Measurements from ENCODE around the gene TAF3.
"Not testable (repeated sequence)": the region's sequence is repeated elsewhere in the genome, so short reads cannot be mapped to it uniquely, and the experiment has no call there.

TAF3 gene, protein sequence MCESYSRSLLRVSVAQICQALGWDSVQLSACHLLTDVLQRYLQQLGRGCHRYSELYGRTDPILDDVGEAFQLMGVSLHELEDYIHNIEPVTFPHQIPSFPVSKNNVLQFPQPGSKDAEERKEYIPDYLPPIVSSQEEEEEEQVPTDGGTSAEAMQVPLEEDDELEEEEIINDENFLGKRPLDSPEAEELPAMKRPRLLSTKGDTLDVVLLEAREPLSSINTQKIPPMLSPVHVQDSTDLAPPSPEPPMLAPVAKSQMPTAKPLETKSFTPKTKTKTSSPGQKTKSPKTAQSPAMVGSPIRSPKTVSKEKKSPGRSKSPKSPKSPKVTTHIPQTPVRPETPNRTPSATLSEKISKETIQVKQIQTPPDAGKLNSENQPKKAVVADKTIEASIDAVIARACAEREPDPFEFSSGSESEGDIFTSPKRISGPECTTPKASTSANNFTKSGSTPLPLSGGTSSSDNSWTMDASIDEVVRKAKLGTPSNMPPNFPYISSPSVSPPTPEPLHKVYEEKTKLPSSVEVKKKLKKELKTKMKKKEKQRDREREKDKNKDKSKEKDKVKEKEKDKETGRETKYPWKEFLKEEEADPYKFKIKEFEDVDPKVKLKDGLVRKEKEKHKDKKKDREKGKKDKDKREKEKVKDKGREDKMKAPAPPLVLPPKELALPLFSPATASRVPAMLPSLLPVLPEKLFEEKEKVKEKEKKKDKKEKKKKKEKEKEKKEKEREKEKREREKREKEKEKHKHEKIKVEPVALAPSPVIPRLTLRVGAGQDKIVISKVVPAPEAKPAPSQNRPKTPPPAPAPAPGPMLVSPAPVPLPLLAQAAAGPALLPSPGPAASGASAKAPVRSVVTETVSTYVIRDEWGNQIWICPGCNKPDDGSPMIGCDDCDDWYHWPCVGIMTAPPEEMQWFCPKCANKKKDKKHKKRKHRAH

DNA sequence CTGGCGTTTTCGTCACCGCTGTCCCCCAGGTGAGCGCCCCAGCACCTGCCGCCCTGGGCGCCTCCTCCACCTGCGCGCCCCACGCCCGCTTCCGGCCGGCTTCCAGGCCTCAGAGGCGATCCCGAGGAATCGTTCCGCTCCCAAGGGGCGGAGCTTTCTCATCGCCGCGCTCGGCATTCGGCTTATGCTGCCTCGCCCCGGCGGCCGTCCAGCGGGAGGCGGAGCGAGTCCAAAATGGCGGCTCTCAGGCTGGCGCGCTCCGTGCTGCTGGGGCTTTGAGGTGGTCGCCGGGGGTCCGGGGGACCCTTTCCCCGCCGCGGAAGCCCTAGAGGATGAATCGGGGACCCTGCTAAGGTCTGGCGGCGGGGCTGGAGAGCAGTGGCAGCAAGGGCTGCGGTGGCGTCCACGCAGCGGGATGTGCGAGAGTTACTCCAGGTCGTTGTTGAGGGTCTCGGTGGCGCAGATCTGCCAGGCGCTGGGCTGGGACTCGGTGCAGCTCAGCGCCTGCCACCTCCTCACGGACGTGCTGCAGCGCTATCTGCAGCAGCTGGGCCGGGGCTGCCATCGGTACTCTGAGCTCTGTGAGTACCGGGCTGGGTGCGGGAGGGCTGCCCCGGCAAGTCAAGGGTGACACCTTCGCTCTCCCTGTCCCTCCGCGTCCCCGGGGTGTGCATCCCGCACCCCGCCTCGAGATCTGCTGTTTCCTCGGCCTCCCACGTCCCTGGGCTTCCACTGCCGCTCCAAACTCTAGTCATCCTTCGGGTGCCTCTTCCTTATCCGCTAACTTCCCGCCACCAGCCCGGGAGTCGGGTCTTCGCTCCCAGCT, at the start of gene TAF3:
Gene TAF3, plus strand, starts transcription at position 211 of the 826 bp plus-strand sequence. Its CDS starts 205 bp downstream, at position 416.
- peak; percentile 92 for DNase-seq (ENCODE audit: low read depth)

DNA sequence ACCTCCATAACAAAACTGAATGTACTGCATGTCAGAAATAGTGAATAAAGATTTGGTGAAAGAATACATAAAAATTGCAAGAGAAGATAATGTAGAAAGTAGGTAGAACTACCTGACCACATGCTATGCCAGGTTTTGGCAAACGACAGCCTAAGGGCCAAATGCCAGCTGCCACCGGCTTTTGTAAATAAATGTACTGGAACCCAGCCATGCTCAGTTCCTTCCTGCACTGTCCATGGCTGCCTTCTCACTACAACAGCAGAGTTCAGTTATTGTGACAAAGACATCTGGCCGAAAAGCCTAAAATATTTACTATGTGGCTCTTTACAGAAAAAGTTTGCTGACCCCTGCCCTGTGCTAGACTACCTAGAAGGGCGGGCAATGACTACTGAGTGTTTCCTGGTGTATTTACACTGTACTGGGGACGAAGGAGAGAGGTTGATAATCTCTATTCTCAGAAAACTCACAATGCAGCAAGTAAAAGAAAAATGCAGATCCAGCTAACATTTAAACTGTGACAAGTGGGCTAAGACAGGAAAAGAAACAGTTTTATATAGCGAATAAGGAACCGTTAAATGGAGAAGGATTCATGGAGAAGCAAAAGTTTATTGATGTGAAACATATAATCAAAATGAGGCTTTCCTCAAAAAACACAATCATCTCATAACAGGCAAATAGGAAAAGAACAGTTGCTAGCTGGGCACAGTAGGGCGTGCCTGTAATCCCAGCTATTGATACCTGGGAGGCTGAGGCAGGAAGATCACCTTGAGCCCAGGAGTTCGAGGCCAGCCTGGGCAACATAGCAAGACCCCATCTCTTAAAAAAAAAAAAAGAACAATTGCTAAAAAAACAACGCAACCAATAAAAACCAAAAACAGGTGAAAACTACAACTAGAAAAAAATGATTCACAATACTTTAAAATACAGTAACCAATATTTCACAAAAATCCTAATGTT, 44.2 kb upstream of the TAF3 start:
- no peak for DNase-seq (ENCODE audit: low read depth)

DNA sequence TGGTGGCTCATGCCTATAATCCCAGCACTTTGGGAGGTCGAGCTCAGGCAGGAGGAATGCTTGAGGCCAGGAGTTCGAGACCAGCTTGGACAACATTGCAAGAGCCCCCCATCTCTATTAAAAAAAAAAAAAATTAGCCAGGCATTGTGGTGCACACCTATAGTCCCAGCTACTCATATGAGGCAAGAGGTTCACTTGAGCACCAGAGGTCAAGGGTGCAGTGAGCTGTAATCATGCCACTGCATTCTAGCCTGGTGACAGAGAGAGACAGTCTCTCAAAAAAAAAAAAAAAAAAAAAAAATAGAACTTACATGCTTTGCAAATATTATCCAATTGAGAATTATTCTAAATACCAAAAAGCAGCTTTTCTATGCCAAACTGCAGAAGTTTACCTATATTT, 41.5 kb upstream of the TAF3 start:
- no peak for DNase-seq (ENCODE audit: low read depth)

DNA sequence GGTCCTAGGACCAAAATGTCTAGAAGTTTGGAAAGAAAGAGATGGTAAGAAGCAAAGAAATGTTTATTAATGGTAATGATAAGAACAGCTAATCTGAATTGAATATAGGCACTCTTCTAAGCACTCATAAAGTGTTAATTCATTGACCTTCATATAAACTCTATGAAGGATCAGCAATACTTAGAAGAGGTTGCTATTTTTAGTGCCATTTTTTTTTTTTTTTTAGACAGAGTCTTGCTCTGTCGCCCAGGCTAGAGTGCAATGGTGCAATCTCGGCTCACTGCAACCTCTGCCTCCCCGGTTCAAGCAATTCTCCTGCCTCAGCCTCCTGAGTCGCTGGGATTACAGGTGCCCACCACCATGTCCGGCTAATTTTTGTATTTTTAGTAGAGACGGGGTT, 36.1 kb upstream of the TAF3 start:
- not testable (repeated sequence) for DNase-seq (ENCODE audit: low read depth)

DNA sequence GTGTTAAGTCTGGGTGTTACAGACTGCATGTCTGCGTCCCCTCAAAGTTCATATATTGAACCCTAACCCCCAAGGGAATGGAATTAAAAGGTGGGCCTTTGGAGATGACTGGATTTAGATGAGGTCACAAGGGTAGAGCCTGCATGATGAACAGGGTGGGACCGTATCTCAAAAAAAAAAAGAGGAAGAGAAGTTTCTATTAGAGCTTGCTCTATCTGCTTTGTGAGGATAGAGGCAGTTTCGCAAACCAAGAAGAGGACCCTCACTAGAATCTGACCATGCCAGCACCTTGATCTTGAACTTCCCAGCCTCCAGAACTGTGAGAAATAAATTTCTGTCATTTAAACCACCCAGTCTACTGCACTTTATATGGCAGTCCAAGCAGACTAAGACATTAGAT, 31.9 kb upstream of the TAF3 start:
- DNase-seq (ENCODE audit: low read depth): no peak

DNA sequence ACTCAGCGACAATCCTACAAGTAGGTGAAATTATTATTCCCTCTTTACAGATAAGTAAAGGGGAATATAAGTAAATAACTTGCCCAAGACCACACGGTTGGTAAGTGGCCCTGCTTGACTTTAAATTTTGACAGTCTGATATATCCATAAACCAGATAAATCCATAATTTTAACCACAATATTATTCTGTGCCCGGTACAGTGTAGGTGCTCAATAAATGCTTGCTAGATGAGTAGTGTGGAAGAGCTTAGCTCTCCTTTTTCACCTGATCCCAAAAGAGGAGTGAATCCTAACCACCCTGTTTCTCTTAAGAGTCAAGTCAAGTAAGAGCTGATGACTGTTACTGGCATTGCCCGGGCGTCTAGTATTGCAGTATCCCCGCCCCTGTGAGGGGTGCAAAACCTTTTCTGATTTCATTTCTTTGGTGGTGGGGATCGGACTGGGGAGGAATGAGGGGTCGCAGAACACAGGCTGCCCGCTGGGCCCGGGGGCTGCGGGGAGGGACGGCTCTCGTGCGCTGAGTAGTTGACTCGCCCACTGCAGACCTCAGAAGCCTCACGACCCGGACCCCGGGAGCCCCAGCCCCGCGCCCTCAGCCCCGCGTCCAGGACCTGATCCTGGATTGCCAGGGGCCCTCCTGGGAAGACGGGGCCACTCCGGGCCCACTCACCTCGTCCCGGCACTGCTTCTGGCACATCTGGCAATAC, 31.0 kb upstream of the TAF3 start:
- DNase-seq (ENCODE audit: low read depth): peak; percentile 52

DNA sequence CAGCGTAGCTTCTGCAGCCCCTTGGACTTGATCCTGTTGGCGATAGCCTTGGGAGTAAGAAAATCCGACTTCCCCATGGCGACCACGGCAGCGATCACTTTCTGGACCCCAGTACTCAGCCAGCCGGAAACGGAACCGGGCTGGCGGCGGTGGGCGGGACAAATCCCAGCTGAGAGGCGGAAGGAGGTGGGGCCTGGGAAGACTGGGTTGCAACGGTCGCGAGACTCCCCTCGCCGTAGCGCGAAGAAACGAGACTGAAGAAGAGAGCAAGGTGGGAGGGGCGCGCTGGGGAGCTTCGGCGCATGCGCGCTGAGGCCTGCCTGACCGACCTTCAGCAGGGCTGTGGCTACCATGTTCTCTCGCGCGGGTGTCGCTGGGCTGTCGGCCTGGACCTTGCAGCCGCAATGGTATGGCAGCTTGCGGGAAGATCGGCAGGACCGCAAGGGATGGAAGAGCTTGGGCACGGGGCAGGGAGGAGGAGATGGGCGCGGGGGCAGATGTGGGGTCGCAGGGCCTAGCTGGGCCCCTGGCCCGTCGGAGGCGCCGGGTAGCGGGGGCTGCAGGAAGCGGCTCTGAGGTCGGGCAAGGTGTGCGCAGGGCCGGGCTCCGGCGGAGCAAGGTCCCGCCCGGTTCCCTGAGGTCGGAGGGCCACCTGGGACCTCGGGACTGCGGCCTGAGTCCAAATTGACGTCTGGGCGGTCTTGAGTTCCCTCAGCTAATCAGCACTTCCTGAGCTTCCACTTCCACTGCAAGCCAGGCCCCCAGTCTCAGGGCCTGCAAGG, 30.3 kb upstream of the TAF3 start, which contains the start of the genes ATP5F1C and KIN:
Gene ATP5F1C, plus strand, starts transcription at position 321 of the 782 bp plus-strand sequence. Its CDS starts 31 bp downstream, at position 352.
Gene KIN, minus strand, starts transcription at position 137 of the 782 bp plus-strand sequence. Its CDS starts 60 bp downstream, at position 77.
- DNase-seq (ENCODE audit: low read depth): peak; percentile 97

DNA sequence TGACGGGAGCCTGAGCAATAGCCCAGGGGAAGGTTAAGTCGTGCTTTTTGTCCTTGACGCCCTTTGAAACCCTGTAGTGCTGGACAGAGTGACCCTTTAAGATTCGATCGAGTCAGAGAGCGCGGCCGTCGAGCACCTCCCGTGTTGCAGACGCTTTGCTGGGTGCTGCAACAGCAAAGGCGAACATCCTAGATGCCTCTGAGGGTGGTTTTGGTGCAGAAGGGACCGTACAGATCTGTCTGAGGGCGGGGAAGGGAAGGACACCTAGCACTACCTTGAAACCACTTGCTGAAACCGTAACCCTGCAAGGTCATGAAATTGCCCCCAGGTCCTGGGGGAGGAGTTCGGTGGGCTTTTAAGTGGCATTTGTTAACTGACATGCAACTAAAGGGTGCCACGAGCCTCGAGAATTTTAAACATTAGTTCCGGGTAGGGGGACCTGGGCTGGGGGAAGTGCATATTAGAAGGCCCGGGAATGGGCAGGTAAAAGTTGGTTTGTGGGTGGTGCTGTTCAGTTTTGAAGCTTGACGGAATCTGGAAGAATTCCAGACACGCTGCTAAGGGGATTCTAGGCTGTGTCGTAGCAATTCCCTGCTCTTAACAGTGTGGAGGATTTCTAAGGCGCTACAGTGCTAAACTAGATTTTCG, 29.5 kb upstream of the TAF3 start:
- DNase-seq (ENCODE audit: low read depth): peak; percentile 44

DNA sequence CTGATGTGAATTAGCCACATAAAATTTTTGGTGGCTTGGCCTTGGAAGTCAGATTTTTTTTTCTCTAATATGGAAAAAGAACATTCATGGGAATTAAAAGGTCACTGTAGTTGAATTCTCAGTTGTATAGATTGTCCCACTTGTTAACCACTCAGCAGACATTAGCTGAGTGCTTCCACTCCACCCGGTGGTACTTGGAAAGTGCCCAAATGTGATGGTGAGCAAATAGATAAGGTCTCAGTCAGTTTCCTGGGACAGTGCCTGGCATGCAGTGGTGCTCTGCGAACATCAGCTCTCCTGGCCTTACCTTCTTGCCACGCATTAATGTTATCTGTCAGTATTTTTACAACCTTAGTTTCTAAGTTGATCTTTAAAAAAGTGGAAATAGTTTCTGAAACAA, 28.9 kb upstream of the TAF3 start:
- peak; percentile 60 for DNase-seq (ENCODE audit: low read depth)

DNA sequence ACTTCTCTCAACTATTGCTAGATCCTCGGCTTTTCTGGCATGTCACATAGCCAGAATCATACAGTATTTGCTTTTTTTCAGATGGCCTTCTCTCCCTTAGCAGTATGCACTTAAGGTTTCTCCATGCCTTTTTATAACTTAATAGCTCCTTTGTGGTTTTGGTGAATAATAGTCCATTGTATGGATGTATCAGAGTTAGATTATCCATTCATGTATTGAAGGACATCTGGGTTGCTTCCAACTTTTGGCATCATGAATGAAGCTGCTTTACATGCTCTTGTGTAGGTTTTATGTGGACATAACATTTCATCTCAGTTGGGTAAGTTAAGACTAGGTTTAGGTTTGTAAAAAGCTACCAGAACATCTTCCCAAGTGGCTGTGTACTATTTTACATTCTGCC, 25.8 kb upstream of the TAF3 start:
- peak; percentile 34 for DNase-seq (ENCODE audit: low read depth)

DNA sequence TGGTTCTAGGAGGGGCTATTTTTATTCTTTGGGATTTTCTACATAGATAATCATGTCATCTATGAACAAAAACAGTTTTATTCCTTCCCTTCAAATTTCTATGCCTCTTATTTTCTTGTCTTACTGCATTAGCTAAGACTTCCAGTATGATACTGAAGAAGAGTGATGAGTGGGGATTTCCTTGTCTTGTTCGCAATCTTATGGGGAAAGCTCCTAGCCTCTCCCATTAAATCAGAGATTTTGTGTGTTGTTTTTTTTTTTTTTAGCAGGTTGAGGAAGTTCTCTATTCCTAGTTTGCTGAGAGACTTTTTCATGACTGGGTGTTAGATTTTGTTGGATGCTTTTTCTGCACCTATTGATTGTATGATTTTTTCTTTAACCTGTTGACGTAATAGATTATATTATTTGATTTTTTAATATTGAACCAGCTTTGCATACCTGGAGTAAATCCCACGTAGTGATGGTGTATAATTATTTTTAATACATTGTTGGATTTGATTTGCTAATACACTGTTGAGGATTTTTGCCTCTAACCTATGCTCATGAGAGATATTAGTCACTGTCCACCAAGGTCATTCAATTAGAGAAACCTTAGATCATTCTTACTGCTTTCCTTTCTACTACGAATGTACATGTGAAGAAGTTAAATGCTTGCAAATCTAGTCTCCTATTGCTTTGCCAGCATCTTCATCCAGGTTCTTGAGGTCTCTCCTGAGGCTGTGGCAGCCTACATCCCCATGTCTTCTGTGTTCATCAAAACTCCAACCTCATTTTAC, 23.9 kb upstream of the TAF3 start:
- no peak for DNase-seq (ENCODE audit: low read depth)

DNA sequence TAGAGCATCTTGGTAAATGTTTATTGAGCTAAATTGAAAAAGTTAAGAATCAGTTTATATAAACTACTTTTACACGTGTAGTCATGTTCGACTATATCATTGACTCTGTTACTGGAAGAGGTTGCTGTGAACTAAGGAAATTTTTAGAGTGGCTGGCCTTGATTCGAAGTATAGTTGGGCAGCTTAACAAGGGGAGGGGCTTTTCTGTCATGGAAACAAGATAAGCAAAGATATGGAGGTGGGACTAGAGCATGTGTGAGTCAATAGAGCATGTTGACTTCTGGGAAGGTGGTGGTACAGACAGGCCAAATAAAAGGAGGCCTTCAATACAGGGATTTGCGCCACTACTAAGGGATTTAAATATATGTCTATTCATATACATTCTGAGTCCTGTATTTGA, 22.7 kb upstream of the TAF3 start:
- no peak for DNase-seq (ENCODE audit: low read depth)

DNA sequence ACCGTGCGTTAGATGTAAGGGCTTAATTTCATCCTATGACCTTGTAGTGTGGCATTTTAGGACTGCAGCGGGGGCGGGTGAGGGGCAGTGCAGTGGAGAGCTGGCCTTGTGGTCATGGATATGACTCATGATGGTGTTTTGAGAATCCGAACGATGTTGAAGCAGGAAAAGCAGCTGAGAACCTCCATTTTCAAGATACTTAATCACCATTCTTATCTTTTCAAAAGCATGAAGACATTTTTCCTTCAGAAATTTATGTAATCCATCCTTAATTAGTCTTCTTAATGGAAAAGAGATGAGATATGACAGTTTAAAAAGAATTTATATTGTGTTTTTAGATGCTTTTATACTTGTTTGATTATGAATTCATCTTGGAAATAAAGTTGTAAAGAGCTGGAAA, 20.7 kb upstream of the TAF3 start:
- DNase-seq (ENCODE audit: low read depth): peak; percentile 93

DNA sequence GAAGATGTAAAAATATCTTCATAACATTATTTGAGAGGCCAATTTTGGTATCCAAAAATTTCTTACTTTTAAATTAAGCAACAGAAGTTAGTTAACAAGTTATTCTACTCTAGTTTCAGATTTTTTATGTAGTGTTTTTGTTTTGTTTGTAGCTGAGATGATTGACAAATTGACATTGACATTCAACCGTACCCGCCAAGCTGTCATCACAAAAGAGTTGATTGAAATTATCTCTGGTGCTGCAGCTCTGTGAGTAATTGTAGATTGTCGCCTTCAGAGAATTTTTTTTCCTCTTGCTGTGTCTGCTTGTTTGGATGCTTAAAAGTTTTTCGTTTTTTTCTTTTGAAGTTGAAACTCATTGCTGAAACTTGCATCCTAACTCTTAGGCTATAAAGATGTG, 15.7 kb upstream of the TAF3 start:
- DNase-seq (ENCODE audit: low read depth): no peak

DNA sequence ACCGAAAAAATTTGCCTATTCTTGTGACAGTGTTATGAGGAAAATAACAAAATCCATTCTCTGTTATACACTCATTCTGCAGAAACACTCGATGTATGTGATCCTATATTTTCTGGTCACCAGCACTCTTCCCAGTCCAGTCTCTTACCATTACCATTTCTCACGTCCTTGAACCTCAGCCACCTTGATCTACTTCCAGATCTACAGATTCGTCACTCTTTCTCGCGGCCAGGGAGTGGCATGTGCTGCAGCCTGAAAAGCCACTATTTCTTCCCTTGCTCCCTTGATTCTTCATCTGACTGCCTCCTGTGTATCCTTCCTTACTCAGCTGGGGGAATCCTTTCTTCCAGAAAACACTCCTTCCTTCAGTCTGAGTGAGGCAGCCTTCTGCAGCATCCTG, 14.1 kb upstream of the TAF3 start:
- no peak for DNase-seq (ENCODE audit: low read depth)

DNA sequence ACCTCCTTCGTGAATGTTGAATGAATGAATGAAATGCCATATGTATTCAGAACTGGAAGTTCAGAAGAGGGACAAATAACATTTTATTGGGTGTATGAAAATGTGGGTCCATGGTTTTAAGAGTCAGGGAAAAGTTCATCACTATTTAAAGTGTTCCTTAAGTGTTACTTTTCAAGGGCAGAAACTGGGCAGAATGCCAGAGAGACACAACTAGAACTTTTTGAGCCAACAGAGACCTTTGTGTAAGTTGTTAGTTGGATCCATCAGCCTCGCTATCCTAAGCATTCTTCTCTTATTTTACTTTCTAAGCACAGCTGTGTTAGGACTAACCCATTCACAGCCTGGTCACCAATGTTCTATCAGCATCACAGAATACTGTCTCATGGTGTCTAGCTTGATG, 13.6 kb upstream of the TAF3 start:
- DNase-seq (ENCODE audit: low read depth): no peak

DNA sequence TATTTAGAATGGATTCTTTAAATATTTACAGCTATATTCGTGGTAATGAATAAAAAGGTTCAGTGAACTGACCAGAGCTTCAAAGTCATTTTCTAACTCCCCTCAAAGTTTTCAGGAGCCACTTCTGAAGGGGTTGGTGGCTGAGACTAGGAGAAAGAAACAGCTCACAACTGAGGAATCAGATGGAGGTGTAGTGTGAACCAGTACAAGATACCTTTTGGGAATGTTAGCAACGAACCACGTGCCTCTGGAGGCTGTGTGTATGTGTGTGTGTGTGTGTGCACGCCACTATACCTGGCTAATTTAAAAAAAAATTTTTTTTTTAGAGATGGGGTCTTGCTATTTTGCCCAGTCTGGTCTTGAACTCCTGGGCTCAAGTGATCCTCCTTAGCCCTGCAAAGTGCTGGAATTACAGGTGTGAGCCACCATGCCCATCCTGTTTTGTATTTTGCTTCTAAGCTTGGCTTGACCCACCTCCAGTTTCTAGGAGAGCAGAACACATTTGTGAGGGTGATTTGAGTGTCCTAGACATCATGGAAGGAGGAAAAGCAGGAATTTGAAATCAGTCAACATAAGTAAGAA, 9.5 kb upstream of the TAF3 start:
- no peak for DNase-seq (ENCODE audit: low read depth)

DNA sequence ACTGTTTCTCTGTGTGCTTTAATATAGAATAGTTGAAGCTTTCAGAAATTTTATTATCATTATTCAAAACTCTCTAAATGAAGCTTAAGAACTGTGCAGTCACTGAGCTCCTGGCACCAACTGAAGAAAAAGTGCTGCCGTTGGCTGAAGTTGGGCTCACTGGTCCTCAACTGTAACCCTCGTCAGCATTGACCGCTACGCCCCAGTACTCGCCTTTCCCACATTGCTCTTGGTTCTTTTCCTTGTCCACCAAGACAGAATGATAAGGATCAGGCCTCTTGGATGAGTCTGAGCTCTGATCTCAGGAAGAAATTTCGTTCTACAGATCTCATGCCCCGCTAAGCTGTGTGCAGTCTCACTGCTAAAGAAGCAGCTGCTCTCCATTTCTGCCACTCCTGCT, 7.9 kb upstream of the TAF3 start:
- no peak for DNase-seq (ENCODE audit: low read depth)

Data from ELR (cell line).